22Rv1 (cell line): ENCODE measurements around the gene PPM1J.

ENCODE experiments used
- H3K27ac ChIP-seq: fragments of 450-650 bp; 2 replicates; pipeline ENCODE4 v1.5.1; 2017
- CTCF ChIP-seq: fragments of 450-650 bp; IDR thresholded peaks from 2 replicates; pipeline ENCODE4 v1.5.1; 2017; ENCODE audit warnings: mild to moderate bottlenecking
- ZFX ChIP-seq: fragments of 450-650 bp; IDR thresholded peaks from 2 replicates; pipeline ENCODE4 v1.6.1; 2017; ENCODE audit warnings: antibody characterized with exemption, borderline replicate concordance

The PPM1J gene

DNA sequence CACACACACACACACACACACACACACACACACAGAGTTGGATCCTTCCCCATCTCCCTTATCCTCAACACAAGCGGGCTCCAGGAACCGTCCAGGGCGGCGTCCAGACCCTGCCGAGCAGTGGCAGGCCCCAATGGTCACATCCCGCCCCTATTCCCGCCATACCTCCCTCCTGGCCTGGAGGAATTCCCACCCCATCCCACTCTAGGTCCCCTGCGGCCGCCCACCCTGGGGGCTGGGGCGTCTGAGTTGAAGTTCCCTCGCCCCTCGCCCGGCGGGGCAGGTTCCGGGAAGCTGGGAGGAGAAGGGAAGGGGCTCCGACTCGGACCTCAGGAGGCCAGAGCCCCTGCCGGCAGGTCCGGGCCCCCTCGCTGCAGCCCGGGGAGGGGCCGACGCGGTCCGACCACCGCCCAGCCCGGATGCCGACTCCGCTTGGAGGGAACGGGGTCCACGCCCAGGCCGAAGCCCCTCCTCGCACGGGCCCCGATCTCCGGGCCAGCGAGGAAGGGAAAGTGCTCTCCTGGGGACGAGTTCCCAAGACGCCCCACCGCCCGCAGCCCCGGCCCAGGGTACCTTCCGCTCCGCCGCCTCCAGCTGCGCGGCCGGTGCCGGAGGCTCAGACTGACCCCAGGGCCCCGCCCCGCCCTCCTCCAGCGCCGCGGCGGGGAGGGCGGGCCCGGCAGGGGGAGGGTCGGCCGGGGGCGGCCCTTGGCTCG, 8.5 kb downstream of the PPM1J start, which contains the start of gene RHOC:
Gene RHOC (minus strand): TSS at position 623 of the 716 bp plus-strand sequence. CDS start 3,328 bp downstream, outside the sequence.
- peak within 1 kb of the TSS; percentile 97 for H3K27ac ChIP-seq
- TF ChIP-seq CTCF = no peak
- no peak for TF ChIP-seq ZFX

DNA sequence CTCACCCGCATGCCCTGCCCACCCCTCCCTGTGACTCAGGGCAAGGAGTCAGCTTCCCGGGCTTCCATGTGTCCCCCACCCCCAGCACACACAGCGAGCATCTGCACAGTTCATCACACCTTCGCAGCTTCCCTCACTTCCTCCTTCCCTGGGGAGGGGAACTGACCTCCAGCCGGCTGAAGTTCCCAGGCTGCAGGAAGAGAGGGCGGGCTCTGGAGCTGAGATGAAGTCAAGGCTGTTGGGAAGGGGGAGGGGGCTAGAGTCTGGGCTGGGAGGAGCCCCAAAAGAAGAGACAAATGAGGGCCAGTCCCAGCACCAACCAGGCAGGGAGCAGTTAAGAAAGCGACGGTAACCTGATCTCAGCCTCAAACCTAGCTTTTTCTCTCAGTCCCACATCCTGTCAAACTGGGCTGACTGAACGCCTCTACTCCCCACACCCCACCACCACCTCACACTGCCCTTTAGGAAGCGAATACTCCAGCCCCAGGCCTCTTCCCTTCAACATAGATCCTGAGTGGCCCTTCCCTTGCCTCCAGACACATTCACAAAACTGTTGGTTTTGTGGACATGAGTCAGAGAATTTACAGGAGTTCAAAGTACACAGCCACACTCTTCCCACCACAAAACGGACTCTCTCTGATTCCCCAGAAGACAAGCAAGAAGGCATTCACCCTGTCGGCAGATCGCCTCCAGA, 10.1 kb downstream of the PPM1J start:
- no peak for TF ChIP-seq ZFX
- no peak for TF ChIP-seq CTCF

DNA sequence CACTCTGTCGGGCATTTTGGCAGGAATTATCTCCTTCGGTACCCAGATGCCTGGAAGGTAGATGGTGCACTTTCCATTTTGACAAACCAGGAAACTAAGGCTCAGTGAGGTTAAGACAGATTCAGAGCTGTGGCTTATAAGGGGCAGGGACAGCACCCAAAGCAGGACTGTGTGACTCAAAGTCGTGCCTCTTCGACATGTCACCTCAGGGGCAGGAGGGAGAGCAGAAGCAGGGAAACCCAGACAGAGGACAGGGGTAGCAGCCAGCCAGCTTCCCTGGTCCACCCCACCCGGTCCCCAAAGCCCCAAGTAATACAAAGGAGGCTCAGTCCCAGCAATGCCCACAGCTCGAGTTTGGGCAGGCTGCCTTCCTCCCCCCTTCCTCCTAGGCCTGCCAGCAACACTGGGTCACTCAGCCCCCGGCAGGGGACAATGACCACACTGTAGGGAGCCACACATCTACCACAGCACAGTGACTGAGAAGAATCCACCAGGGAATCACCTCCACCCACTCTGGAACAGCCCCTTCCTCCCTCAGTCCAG, 10.7 kb downstream of the PPM1J start:
- H3K27ac ChIP-seq = peak overlapping the region; percentile 97
- TF ChIP-seq ZFX (no peak), CTCF (no peak)

More for the DNA sequence above, 10.1 kb downstream of the PPM1J start:
- peak overlapping the region; percentile 97 for H3K27ac ChIP-seq

DNA sequence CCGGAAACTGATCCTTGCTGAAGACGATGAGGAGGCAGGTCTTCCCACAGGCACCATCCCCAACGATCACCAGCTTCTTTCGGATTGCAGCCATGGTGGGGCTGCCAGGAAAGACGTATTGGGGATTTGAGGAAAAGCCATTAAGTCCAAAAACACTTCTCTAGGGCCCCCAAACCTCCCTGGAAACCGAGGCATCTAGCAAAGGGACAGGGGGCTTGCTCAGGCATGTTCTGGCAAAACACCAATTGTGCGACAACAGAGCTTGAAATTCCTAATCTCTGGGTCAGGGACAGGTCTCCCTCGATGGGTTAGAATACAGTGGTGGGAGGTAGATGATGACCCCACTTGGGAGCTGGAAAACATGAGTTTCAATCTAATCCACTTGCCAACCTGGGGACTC, 11.4 kb downstream of the PPM1J start:
- H3K27ac ChIP-seq = peak overlapping the region; percentile 97
- TF ChIP-seq CTCF = no peak
- TF ChIP-seq ZFX = no peak

- TF ChIP-seq ZFX (no peak), CTCF (no peak)
- peak overlapping the region; percentile 97 for H3K27ac ChIP-seq
These were observed 12.5 kb downstream of the PPM1J start for GRCh38 chr1:112702420-112703261.

GRCh38 chr1:112702067-112702395, 13.1 kb downstream of the PPM1J start:
- peak overlapping the region; percentile 97 for H3K27ac ChIP-seq
- no peak for TF ChIP-seq ZFX
- no peak for TF ChIP-seq CTCF
